Activated CD4-positive, alpha-beta T cell treated with anti-CD3 and anti-CD28 coated beads, Interleukin-2, amount 50 U/mL, for 24 hours (primary cell): ENCODE results near the gene ZMYND10.
"Not testable (repeated sequence)": the region's sequence is repeated elsewhere in the genome, so short reads cannot be mapped to it uniquely, and the experiment has no call there.

Experiments
- DNase-seq, 2 donors: peaks; one replicate each; pipeline ENCODE4 v3.0.0-alpha.2; 2020; ENCODE audit warnings: low read depth in 1 of 2, low spot score in 1 of 2

ZMYND10 gene

DNA sequence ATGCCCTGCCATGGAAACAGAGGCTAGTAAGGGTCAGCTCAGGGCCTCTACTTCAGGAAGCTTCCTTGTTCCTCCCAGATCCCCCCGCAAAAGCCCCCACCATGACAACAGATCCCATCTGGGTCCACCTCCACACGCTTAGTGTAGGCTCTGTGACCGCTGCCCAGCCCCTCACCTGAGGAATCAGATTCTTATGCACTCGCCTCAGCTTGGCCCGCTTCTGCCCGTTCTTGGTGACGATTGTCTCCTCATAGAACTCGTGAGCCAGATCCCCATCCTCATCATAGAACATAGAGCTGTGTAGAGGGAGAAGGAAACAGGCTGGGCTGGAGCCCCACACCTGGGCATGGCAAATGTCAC is 19.4 kb downstream of the ZMYND10 start:
- no peak for DNase-seq

DNA sequence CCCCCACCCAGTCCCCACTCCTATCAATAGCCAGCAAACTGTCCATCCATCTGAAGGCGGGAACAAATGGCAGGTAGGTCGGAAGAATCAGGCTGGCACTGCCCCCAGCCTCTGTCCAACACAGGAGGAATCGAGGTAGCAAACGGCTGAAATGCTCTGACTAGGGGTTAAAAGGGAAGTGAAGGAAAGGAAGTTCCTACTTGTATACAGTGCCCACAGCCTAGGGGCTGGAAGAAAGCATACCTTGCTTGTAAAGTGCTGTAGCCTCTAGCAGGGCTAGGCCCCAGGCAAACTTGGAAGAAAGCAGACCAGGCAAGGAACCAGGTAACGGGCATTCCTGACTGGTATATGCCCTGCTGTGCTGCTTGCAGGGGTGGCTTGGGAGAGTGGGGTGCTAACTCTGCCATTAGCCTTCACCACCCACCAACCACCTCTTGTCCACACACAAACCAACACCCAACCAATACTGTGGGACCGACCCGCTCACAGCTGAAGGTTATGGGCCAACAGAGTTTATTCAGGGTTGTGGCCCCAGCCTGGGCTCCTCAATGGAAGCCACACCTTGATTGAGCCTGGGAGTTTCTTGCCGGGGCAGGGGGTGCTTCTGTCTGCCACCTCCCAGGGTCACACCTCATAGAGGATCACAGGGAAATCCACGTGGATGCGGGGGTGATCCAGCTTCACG is 19.9 kb downstream of the ZMYND10 start:
- DNase-seq, result no peak

DNA sequence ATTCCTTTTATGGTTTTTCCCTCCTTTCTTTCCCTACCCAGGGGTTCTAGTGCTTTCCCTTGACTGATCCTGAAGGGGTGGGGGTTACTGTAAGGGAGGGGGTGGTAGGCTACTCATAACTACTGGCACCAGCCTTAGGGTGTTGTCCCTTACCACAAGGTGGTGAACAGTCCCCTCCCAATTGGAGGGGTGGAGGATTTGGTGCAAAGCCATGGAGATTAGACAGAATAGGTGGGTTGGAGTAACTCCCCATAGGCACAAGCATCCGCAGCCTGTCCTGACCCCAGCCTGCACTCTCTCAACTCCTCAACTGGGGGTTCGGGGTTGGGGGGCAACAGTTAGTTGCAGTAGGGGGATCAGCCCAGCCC is 20.4 kb downstream of the ZMYND10 start:
- DNase-seq, result no peak

DNA sequence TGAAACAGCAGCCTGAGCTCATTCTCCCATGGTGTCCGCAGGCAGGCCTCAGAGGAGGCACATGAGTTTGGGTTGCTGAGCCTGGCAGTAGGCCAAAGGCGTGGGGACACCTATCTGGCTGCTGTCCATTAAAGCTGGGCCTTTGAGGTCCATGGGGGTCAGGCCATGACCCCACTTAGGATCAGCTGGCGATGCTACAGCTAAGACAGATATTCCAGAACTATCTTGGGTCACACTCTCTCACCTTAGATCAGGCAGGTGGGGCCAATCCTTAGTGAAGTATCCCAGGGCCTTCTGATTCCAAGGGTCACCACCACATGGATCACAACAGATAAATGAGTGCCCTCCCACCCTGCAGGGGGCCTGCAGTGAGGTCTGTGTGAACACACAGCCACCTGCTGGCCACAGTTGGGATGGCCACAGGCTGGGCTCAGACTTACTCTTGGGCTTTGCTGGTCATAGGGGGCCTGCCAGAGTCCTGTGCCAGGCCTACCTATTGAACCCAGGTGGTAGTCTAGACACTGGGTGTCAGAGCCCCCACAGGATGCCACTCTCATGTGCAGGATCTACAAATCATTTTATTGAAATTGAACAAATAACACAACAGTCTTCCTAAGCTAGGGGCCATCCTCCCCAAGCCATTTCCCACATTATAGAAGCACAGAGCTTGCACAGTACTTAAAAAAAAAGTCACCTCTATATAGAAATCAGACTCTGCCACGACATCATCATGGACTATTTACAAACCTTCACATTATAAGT is 21.0 kb downstream of the ZMYND10 start:
- DNase-seq, result no peak

DNA sequence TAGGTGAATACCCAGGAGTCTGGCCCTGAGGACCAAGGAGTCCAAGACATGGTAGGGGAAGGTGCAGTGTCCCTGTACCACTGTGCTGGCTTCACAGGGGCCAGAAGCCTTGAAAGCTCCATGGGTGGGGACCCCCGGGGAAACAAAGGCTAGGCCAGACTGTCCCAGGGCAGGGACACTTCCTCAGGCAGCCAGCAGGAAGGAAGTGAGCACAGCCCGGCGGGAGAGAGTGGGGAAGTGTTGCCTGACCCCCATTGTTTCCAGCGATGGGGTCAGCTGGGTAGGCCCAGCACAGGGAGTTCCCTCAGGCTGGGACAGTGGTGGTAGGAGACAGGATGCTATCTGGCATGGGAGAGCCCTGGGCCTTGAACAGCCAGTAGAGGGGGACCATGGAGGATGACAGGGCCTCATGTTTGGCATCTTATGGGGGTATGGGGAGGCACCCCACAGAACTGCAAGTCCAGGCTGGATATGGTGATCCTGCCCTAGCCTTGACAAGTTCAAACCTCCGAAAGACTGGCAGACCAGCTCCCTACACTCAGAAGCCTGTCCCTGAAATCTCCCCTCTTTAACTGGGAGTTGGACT is 21.8 kb downstream of the ZMYND10 start:
- no peak for DNase-seq

DNA sequence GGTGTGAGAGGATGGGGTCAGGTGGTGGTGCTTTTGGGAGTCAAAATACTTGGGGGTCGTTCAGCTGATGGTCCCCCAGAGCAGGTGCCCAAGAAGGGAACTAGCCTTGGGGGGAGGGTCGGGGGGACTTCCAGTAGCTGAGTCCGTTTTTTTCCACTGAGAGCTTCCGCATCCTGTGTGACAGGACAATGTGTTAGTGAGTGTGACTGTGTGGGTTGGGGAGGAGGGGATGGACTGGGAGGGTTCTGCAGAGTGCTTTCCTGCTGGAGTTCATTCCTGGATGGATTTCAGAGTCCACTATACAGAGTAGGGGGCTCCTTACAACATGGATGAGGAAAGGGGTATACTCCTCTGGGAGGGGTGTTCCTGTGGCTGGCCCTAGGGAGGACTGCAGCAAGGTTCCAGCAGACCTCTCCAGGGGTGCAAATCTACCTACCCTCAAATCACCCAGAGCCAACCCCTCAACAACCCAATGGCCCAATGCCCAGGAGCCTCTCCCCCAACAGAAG is 22.4 kb downstream of the ZMYND10 start:
- DNase-seq, result no peak

DNA sequence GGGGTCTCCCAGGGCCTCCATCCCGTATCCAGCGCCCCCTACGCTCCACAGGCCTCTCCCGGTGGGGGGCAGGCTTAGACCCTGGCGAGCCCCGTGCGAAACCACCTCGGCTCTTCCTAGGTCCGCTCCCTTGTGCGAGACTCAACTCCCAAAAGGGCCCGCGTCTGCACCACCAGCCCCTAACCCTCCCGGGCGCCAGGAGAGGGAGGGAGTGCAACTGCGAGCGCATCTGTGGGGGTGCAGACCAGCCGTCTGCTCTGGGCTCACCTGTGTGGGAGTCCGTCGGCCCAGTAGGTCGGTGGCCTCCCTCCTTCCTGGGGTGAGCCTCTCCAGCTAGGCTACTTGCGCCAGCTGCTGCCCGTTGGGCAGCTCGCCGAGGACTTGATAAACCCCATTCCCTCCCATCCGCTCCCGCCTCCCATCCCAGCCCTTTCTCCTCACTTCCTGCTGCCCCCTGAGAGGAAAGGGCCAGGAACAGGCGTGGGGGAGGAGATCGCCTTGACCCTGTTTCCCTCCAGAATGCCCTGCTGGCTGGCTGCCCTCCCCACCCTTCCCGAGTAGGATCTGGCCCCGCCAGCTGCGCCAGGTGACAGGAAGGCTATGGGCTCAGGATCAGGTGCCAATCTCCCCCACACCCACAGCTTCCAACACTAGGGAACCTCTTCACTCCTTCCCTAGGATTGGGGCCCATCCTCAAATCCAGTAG is 23.0 kb downstream of the ZMYND10 start, which contains the start of gene HYAL2:
TSS of gene HYAL2 (minus strand) at position 360 of the 706 bp plus-strand sequence. CDS start 2,256 bp downstream, outside the sequence.
- no peak for DNase-seq

DNA sequence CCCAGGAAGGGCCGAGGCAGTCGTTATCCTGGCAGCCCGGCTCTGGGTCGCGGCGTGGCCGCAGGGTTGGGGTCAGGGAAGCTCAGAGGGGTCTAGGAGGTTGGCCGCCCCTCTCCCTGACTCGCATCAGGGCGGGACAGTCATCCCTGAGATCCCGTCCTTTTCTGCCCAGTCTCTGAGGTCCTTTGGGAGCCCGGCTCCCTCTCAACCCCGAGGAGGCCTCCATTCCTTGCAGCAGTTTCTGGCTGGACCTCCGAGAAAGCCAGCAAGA is 23.5 kb downstream of the ZMYND10 start:
- DNase-seq, result no peak

DNA sequence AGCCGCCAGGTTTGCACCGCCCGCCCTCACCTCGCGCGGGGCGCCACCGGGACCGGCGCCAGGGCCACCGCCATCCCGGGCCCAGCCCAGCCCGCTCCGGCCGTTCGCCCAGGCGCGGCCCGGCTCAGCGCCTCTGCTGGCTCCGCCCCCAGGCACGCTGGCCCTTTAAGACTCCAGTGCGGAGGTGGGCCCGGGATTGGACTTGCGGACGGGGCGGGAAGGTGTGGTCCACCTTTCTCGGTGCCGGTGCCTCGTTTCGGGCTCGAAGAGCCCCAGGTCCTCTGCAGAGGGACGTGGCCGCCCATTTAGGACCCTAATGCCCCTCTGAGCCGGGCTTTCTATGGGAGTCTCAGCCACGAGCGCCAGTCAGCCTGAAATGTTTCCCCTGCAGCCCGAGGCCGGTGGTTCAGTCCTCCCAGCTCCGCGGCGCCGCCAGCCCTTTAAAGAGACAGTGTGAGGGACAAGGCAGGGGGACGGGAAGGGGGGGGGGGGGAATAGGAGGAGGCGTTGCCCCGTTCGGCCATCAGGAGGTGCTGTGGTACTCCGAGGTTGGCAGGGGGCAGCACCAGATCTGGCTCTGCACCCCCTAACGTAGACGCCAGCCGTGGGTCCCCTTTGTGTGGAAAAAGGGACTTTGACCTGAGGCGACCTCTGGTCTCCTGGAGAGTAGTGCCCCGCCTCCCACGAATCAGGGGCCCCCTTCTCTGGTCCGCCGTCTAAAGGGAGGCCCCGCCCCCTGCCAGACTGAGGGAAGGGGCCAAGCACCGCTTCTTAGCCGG is 24.0 kb downstream of the ZMYND10 start:
- DNase-seq, result peak; percentile 75 to 78

DNA sequence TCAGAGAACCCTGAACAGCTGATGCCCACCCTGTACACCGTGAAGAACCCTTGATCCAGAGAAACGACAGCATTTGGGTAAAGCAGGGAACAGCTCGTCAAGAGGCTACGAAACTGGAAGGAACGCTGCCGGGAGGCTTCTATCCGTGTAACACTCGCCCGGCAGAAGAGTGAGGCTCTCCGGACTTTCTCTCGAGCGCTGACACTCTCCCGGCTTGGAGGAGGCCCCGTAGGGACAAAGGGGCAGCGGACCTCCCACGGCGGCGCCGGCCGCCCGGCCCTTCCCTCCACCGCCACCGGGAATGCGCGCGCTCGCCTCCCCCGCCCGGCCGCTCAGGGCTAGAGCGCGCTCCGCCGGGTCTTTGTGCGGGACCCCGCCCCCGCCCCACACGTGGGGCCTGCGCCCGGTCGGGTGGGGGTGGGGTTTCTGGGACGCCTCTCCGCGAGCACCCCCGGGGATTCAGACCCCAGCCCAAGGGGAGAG is 24.6 kb downstream of the ZMYND10 start:
- peak in 1 of 2 donors; percentile 47 for DNase-seq

DNA sequence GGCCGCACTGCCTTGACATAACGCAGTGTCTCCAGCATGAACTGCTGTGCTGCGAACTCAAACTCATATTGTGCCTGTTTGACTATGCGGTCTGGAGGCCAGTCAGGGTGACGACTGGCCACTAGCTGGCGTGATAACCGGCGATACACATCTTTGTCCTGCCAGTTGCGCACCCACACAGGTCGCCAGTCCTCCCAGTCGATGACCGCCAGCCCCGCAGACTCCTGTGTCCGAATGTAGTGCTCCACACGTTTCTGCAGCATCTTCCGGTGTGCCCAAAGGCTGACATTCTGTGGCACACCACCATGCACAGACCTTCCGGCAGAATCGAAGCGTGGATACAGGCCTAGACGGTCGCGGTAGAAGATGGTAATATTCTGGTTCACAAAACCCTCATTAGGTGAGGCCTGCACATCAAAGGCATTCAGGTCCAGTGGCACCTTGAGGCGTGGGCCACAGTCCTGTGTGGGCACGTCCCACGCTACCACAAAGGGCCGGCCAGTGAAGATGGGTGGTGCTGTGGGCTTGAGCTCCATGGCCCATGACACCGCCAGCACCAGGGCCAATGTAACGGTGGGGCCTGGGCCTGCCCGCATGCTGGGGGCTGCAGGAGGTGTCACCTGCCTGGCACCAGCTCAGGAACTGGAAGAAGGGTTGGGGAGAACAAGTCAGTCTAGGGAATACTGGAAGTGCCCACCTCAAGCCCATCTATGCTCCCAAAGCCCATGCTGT is 25.5 kb downstream of the ZMYND10 start:
- no peak for DNase-seq

DNA sequence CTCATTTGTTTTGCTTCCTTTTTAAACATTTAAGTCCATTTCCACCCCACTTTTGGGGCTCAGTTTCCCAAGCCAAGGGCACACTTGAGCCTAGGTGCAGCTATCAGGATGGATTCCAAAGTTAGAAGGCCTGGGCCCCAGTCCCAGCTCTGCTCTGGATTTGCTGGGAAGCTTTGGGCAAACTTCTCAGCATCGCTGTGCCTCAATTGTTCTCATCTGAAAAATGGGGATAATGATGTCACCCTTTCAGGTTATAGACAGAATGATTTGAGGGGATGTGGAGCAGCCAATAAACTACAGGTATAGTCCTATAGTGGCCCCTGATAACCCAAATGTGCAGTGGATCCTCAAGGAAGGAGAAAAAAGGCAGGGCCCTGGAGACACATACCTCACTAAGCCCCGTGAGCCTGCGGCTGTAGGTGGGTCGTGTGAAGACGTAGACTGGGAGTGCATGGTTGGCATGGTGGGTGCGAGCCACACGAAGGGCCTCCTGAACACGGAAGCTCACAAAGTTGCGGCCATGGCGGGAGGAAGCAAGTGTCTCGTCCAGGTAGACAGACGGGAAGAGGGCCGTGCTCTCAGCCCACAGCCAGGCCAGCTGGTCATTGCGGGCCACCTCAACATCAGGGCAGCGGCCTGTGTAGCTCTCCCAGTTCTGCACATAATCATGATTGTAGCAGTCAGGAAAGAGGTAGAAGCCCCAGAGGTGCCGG is 26.2 kb downstream of the ZMYND10 start:
- no peak for DNase-seq

DNA sequence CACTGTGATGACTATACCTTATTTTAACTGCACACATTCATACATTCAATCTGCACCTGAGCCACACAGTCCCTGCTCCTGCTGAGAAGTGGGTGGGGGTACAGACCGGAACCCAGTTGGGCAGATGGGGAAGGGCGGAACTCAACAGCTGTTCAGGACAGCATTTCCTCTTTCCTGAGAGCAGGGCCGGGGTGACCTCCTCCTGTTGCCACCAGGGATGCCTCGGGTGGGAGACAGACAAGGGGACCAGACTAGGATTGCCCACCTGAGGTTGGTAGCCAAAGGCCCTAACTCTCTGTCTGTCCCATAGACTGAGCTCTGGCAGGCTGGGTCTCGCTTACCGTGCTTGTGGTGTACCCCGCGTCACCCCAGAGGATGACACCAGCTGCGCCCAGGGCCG is 26.9 kb downstream of the ZMYND10 start:
- DNase-seq, result no peak

DNA sequence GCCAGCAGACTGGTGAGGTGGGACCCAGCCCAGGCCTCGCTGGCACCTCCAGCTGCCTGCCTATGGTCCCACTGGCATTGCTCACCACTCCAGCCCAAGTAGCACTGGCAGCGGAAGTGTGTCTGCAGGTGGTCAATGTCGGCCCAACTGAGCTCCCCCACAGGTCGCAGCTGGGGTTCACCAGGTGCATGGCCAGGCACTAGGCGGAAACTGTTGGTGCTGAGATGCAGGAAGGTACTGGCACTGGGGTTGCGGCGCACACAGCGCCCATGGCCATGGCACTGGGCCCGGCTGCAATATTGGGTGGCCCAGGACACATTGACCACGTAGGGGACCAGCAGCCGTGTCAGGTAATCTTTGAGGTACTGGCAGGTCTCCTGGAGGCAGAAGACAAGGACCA is 27.4 kb downstream of the ZMYND10 start:
- no peak for DNase-seq

DNA sequence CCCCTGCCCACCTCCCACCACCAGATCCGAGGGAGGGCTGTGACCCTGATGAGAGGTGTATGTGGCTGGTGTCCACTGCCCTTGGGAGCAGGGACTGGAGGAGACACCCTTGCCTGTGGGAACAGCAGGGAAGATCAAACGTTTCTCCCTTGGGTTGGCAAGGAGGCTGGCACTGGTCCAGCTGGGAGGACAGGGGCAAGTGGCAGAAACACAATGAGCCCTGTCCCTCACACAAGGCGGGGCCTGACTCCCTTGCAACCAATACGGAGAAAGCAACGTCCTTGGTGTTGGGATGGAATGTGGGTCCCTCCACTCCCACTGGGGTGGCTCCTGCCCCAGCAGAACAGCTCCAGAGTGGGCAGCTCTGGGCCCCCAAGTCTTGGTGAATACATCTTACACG is 28.2 kb downstream of the ZMYND10 start:
- no peak for DNase-seq

DNA sequence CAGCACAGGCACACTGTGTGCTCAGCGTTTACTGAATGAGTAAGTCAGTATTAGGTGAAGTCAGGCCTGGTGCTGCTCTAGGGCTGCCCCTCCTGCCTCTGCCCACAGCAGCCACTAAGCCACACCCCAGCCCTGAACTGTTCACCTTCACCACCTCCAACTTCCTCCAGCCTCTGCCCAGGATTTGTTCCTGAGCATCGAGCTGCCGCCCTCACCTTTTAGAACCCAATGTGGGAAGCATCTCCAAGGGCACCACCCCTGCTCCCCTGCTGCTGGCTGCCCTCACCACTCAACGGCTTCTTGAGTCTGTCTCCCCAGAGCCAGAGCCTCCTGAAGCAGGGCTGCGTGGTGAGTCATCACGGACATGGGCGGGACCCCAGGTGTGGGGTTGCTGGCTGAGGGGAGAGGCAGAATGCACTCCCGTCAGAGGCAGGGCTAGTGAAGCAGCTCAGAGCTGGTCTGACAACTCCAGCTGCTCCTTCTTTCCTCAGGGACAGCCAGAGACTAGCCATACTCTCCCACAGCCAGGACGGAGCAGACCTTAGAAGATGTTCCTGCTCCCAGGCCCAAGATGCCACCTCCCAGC is 28.8 kb downstream of the ZMYND10 start:
- DNase-seq, result no peak

DNA sequence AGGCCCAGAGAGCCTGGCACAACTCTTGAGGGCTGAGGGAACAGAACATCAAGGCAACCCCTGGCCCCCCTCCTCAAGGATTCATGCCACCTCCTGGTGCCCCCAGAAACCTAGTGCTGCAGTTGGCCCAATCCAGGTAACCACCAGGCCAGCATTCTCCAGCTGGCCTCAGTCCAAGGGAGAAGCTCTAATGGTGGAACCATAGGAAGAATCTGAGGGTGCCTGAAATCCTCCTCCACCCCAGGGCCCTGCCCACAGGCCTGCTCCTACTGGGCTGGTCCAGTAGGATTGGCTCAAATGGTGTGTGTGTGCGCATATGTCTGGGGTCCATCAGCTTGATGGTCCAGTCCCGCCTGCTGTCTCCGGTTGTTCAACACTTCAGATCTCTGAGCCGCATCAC is 30.7 kb downstream of the ZMYND10 start:
- DNase-seq, result no peak

DNA sequence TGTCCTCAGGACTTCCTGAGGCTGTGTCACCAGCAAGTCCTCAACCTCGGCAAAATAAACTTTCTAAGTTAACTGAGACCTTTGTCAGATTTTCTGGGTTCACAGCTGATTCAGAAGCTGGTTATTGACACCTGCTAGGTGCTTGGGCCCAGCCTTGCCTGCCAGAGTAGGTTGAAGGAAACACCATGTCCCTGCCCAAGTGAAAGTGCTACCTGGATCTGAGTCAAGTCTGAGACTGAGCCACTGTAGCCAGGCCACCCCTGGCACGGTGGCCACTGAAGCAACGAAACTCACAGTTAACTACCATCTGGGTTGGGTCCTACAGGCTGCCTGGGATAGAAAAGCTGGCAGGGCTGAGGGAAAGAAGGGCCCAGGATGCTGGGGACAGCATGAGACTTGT is 31.2 kb downstream of the ZMYND10 start:
- DNase-seq, result no peak

DNA sequence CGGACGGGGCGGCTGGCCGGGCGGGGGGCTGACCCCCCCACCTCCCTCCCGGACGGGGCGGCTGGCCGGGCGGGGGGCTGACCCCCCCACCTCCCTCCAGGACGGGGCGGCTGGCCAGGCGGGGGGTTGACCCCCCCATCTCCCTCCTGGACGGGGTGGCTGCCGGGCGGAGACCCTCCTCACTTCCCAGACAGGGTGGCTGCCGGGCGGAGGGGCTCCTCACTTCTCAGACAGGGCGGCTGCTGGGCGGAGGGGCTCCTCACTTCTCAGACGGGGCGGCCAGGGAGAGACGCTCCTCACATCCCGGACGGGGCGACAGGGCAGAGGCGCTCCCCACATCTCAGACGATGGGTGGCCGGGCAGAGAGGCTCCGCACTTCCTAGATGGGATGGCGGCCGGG is 33.5 kb downstream of the ZMYND10 start:
- not testable (repeated sequence) for DNase-seq
